Measurements from ENCODE around the gene TBC1D7. TPM values are rescaled to one million over a fixed set of nuclear protein-coding genes. Genes with fewer than 3 reads are reported as not detected.

The TBC1D7 gene
- total and polyA plus RNA-seq, 10 of the 15 experiments (the other 5 are each of a cell fraction or from before 2014, with no cell fraction given): 20.1 to 65.9 (median 31.3) TPM

DNA sequence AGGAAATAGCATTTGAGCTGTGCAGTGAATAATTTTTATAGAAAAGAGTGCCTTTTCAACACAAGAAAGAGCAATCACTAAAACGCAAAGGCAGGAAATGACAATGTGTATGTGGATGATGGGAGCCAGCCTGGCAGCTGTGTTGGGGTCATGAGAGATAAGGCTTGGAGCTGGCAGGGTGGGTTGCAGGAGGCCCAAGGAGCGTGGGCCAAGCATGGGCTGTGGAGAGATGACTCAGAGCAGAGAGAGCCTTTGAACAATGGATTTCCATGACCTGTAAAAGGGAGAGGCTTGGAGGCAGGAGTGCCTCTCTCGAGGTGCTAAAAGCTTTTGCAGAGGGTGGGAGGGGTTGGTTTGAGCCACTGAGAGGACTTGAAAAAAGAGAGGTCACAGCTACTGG, 6.6 kb upstream of the TBC1D7 start:
- Histone ChIP-seq H3K79me2 (ENCODE audit: control insufficient read depth, insufficient read depth, low read length) (no peaks in the 10 kb centered on the region), H3K4me1 (ENCODE audit: control insufficient read depth, insufficient read depth, low read length) (peaks cover 10% of the 10 kb centered on the region; the same call in 1 of the 2 replicates), H3K4me2 (ENCODE audit: control insufficient read depth, insufficient read depth) (no peak overlapping the region), H3K9ac (ENCODE audit: control insufficient read depth, insufficient read depth, low read length) (no peak overlapping the region), H3K27me3 (replicated peaks in 1 of 2; ENCODE audit: control insufficient read depth in 2 of 2, insufficient read depth in 2 of 2, low read length in 1 of 2) (no peaks in the 10 kb centered on the region), H2AFZ (ENCODE audit: control insufficient read depth, low read depth, low read length) (no peak overlapping the region), H3K27ac (ENCODE audit: control insufficient read depth, insufficient read depth) (no peak overlapping the region), H3K36me3 (ENCODE audit: control insufficient read depth in 2 of 2, insufficient read depth in 2 of 2, low read length in 1 of 2) (no peaks in the 10 kb centered on the region), H4K20me1 (ENCODE audit: control insufficient read depth, insufficient read depth) (no peaks in the 10 kb centered on the region), H3K4me3 (no peak overlapping the region), H3K9me3 (replicated peaks; ENCODE audit: control insufficient read depth, insufficient read depth, low read length) (no peaks in the 10 kb centered on the region)
- in situ Hi-C loops (cut with MboI): loop anchor here (5.0 kb wide), 2 partner anchors 138 to 423 kb away; no protein-coding TSS in a partner anchor
- TF ChIP-seq BRCA1 (IDR thresholded peaks at IDR 0.05; ENCODE audit: low read depth, low read length): no peak
- no peak for TF ChIP-seq FOXK2 (IDR thresholded peaks at IDR 0.05)
- TF ChIP-seq, protein P1, sequence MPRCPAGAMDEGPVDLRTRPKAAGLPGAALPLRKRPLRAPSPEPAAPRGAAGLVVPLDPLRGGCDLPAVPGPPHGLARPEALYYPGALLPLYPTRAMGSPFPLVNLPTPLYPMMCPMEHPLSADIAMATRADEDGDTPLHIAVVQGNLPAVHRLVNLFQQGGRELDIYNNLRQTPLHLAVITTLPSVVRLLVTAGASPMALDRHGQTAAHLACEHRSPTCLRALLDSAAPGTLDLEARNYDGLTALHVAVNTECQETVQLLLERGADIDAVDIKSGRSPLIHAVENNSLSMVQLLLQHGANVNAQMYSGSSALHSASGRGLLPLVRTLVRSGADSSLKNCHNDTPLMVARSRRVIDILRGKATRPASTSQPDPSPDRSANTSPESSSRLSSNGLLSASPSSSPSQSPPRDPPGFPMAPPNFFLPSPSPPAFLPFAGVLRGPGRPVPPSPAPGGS (IDR thresholded peaks at IDR 0.05; ENCODE audit: borderline replicate concordance, insufficient read depth, low read depth, low read length, poor library complexity, severe bottlenecking): no peak
- TF ChIP-seq NFXL1 (IDR thresholded peaks at IDR 0.05; ENCODE audit: borderline replicate concordance): no peak
- TF ChIP-seq, protein P2, sequence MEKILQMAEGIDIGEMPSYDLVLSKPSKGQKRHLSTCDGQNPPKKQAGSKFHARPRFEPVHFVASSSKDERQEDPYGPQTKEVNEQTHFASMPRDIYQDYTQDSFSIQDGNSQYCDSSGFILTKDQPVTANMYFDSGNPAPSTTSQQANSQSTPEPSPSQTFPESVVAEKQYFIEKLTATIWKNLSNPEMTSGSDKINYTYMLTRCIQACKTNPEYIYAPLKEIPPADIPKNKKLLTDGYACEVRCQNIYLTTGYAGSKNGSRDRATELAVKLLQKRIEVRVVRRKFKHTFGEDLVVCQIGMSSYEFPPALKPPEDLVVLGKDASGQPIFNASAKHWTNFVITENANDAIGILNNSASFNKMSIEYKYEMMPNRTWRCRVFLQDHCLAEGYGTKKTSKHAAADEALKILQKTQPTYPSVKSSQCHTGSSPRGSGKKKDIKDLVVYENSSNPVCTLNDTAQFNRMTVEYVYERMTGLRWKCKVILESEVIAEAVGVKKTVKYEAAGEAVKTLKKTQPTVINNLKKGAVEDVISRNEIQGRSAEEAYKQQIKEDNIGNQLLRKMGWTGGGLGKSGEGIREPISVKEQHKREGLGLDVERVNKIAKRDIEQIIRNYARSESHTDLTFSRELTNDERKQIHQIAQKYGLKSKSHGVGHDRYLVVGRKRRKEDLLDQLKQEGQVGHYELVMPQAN (conservative IDR thresholded peaks at IDR 0.05): no peak
- no peak for TF ChIP-seq POLR2A (IDR thresholded peaks at IDR 0.05; ENCODE audit: low read depth, low read length)
- TF ChIP-seq, protein P3, sequence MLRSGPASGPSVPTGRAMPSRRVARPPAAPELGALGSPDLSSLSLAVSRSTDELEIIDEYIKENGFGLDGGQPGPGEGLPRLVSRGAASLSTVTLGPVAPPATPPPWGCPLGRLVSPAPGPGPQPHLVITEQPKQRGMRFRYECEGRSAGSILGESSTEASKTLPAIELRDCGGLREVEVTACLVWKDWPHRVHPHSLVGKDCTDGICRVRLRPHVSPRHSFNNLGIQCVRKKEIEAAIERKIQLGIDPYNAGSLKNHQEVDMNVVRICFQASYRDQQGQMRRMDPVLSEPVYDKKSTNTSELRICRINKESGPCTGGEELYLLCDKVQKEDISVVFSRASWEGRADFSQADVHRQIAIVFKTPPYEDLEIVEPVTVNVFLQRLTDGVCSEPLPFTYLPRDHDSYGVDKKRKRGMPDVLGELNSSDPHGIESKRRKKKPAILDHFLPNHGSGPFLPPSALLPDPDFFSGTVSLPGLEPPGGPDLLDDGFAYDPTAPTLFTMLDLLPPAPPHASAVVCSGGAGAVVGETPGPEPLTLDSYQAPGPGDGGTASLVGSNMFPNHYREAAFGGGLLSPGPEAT (IDR thresholded peaks at IDR 0.05; ENCODE audit: low read depth): no peak
- TF ChIP-seq, protein P4, sequence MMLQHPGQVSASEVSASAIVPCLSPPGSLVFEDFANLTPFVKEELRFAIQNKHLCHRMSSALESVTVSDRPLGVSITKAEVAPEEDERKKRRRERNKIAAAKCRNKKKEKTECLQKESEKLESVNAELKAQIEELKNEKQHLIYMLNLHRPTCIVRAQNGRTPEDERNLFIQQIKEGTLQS (IDR thresholded peaks at IDR 0.05; ENCODE audit: borderline replicate concordance, extremely low read depth, low read depth, low read length): no peak
- TF ChIP-seq MXI1 (IDR thresholded peaks at IDR 0.05; ENCODE audit: low read depth, low read length): no peak
- no peak for TF ChIP-seq SUZ12 (IDR thresholded peaks at IDR 0.05; ENCODE audit: unreplicated experiment)
- no peak for TF ChIP-seq ASH2L (IDR thresholded peaks at IDR 0.05; ENCODE audit: borderline replicate concordance, low read depth)
- TF ChIP-seq ETV6 (conservative IDR thresholded peaks at IDR 0.05 in 1 of 2, IDR thresholded peaks at IDR 0.05 in 1 of 2; ENCODE audit: borderline replicate concordance in 1 of 2, low read depth in 1 of 2): no peak
- TF ChIP-seq SIN3A (IDR thresholded peaks at IDR 0.05; ENCODE audit: low read depth, low read length): no peak
- no peak for TF ChIP-seq FOXM1 (IDR thresholded peaks at IDR 0.05; ENCODE audit: low read depth, low read length)
- DNase-seq (ENCODE audit: low read depth, low spot score) (no peak), FAIRE-seq (no peak), ATAC-seq (no peak)
- ChIA-PET CTCF (interaction anchor here (0.5 to 9.6 kb wide), 19 partner anchors 11 to 960 kb away, joined by 3 to 124 read pairs (median 4); partner anchors contain the start of genes NOL7 and SIRT5), POLR2A (interaction anchor here (0.7 kb wide), 1 partner anchor 43 kb away, joined by 5 read pairs; no protein-coding TSS in a partner anchor), RAD21 (ENCODE audit: unreplicated experiment) (interaction anchor here (0.8 to 10.2 kb wide), 14 partner anchors 20 to 430 kb away, joined by 3 to 124 read pairs (median 6); partner anchors contain the start of genes NOL7 and SIRT5), SMC1A (ENCODE audit: uncharacterized antibody, unreplicated experiment) (interaction anchor here (0.8 to 2.5 kb wide), 25 partner anchors 12 to 424 kb away, joined by 3 to 13 read pairs (median 4); partner anchors contain the start of genes NOL7 and SIRT5)
- BruUV-seq (replicated peaks): no TSS peak
- 29% methylated on average over 3 of the region's 3 CpGs for WGBS (ENCODE audit: insufficient coverage, insufficient replicate concordance, low lambda C conversion rate, missing lambda C conversion rate)
- intact Hi-C loops (cut with micrococcal nuclease; ENCODE audit: unreplicated experiment): loop anchor here (5.0 kb wide), 1 partner anchor 152 kb away; the partner anchor contains the start of gene GFOD1

Measured in GM12878 (cell line).